Measurements from ENCODE around the gene ZNF669.

ZNF669 gene

DNA sequence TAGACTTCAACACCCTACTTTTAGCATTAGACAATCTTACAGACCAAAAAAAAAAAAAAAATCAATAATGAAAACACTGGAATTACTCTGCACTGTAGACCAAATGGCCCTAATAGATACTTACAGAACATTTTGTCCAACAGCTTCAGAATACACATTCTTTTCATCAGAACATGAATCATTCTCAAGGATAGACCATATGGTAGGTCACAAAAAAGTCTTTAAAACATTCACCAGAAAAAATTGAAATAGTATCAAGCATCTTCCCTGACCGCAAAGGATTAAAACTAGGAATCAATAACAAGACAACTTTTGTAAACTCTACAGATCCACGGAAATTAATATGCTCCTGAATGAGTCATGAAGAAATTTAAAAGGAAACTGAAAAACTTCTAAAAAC lies 48.1 kb downstream of the ZNF669 start:
- no peak for DNase-seq

- DNase-seq: no peak
These were observed 49.2 kb downstream of the ZNF669 start for GRCh38 chr1:247054992-247055415.

All from hippocampal formation (tissue), 2 donors.